Endothelial cell of umbilical vein (primary cell): Measurements from ENCODE around the gene KDM3A. TPM values are rescaled to one million over a fixed set of nuclear protein-coding genes. Genes with fewer than 3 reads are reported as not detected.

ENCODE experiments used
- BruUV-seq: library from RNA; stranded (reverse); fragments of 400-500 nt; replicated peaks from 2 replicates; lab custom pipeline; 2021; lab: Mats Ljungman, UMichigan
- CTCF ChIA-PET: fragments of 300-600, 350-600 bp; sonication (Branson Sonifier 250); formaldehyde crosslinking; loops from one replicate; lab custom pipeline; 2021; ENCODE audit warnings: antibody characterized with exemption, inconsistent platforms; lab: Charles Lee
- POLR2A ChIA-PET: fragments of 300-600, 350-600 bp; sonication (Branson Sonifier 250); formaldehyde crosslinking; loops from one replicate; lab custom pipeline; 2021; ENCODE audit warnings: antibody characterized with exemption, inconsistent platforms; lab: Charles Lee
- DNase-seq: peaks from one replicate; pipeline ENCODE4 v3.0.0-alpha.2; 2011; ENCODE audit warnings: low read depth, low spot score
- FAIRE-seq: peaks from 2 replicates; lab custom pipeline; 2011; peaks lifted over from hg19 to GRCh38; lab: Jason Lieb, UNC
- H2AFZ ChIP-seq: 2 replicates; pipeline ENCODE4 v1.6.0; 2012; ENCODE audit warnings: low read depth, low read length, control low read depth, inconsistent platforms
- H3K27ac ChIP-seq: 2 replicates; pipeline ENCODE4 v1.5.1; 2011; ENCODE audit warnings: low read depth, mild to moderate bottlenecking, control low read depth, low read length, moderate library complexity; ENCODE audit not compliant: insufficient read depth
- H3K27me3 ChIP-seq, 2 experiments: 2 replicates each; pipeline versions ENCODE4 v1.6.0 to v1.6.1; 2011; ENCODE audit warnings: low read length in 2 of 2, mixed read lengths in 1 of 2; ENCODE audit not compliant: control insufficient read depth in 2 of 2, insufficient read depth in 2 of 2
- H3K36me3 ChIP-seq, 2 experiments: 2 replicates in 1 of 2; 3 replicates in 1 of 2; pipeline ENCODE4 v1.5.1; 2011; ENCODE audit warnings: low read length in 2 of 2, mild to moderate bottlenecking in 1 of 2, moderate library complexity in 1 of 2; ENCODE audit not compliant: control insufficient read depth in 2 of 2, insufficient read depth in 2 of 2; ENCODE audit errors: extremely low read depth in 1 of 2
- H3K4me1 ChIP-seq: 3 replicates; pipeline ENCODE4 v1.5.1; 2011; ENCODE audit warnings: mild to moderate bottlenecking, low read length; ENCODE audit not compliant: control insufficient read depth, insufficient read depth; ENCODE audit errors: extremely low read depth
- H3K4me2 ChIP-seq: 2 replicates; pipeline ENCODE4 v1.6.1; 2011; ENCODE audit warnings: low read length, control low read depth, mixed read lengths; ENCODE audit not compliant: insufficient read depth
- H3K4me3 ChIP-seq, 3 experiments: fragments of 200-600 bp in 1 of 3; sonication (generic), shearing (Covaris generic) in 1 of 3; replicated peaks in 1 of 3; 2 replicates each; pipeline ENCODE4 v1.5.1; 2011 to 2016; ENCODE audit warnings: control low read depth in 3 of 3, low read length in 3 of 3, mild to moderate bottlenecking in 2 of 3, inconsistent platforms in 1 of 3, low read depth in 1 of 3, moderate library complexity in 1 of 3; ENCODE audit not compliant: insufficient read depth in 1 of 3
- H3K79me2 ChIP-seq: 2 replicates; pipeline ENCODE4 v1.6.0; 2012; ENCODE audit warnings: low read length, inconsistent platforms; ENCODE audit not compliant: control insufficient read depth, insufficient read depth
- H3K9ac ChIP-seq: replicated peaks from 2 replicates; pipeline ENCODE3; 2011; ENCODE audit warnings: low read length, control low read depth; ENCODE audit not compliant: insufficient read depth; ENCODE audit errors: extremely low read depth
- H3K9me1 ChIP-seq: replicated peaks from 3 replicates; pipeline ENCODE4 v1.6.0; 2011; ENCODE audit warnings: mild to moderate bottlenecking, low read length; ENCODE audit not compliant: control insufficient read depth, insufficient read depth; ENCODE audit errors: extremely low read depth
- H3K9me3 ChIP-seq: replicated peaks from 2 replicates; pipeline ENCODE4 v1.5.1; 2012; ENCODE audit warnings: low read length, inconsistent platforms; ENCODE audit not compliant: control insufficient read depth, insufficient read depth
- H4K20me1 ChIP-seq: replicated peaks from 2 replicates; pipeline ENCODE3; 2011; ENCODE audit warnings: mild to moderate bottlenecking, low read length; ENCODE audit not compliant: control insufficient read depth, insufficient read depth; ENCODE audit errors: extremely low read depth
- EZH2 ChIP-seq: IDR thresholded peaks from 2 replicates; pipeline ENCODE4 v1.6.1; 2012; ENCODE audit warnings: borderline replicate concordance, low read depth, mild to moderate bottlenecking, moderate library complexity, low read length, inconsistent platforms; ENCODE audit not compliant: severe bottlenecking
- FOS ChIP-seq: IDR thresholded peaks from 2 replicates; pipeline ENCODE4 v1.6.1; 2011; ENCODE audit warnings: mild to moderate bottlenecking, low read length, moderate library complexity, borderline replicate concordance; ENCODE audit not compliant: insufficient read depth
- GATA2 ChIP-seq: IDR thresholded peaks from 2 replicates; pipeline ENCODE4 v1.7.0; 2011; ENCODE audit warnings: low read depth, mild to moderate bottlenecking, moderate library complexity, mixed read lengths, low read length; ENCODE audit not compliant: insufficient read length, insufficient read depth
- JUN ChIP-seq: IDR thresholded peaks from 2 replicates; pipeline ENCODE4 v1.6.1; 2011; ENCODE audit warnings: borderline replicate concordance, low read depth; ENCODE audit not compliant: insufficient read length, insufficient read depth
- MYC ChIP-seq: IDR thresholded peaks from one replicate; pipeline ENCODE4 v1.6.1; 2011; ENCODE audit warnings: mild to moderate bottlenecking, low read depth, low read length
- POLR2A ChIP-seq: IDR thresholded peaks from 2 replicates; pipeline ENCODE4 v1.6.1; 2012; ENCODE audit warnings: low read depth, mild to moderate bottlenecking, control low read depth, low read length
- POLR2AphosphoS5 ChIP-seq: IDR thresholded peaks from 2 replicates; pipeline ENCODE4 v1.6.1; 2012; ENCODE audit warnings: low read depth, mild to moderate bottlenecking, control low read depth, low read length, moderate library complexity; ENCODE audit not compliant: insufficient read depth
- dilution Hi-C: fragments of 300-500 bp; cut with MboI; formaldehyde crosslinking; loops from one replicate; pipeline ENCODE4 v1.15.0; 2019; ENCODE audit warnings: low sequenced_read_pairs; ENCODE audit not compliant: extremely low pct_ligation_motif_present
- intact Hi-C: fragments of 100-400 bp; cut with micrococcal nuclease; formaldehyde crosslinking; loops from one replicate; pipeline ENCODE4 v1.10.0; 2022
- polyA plus RNA-seq, 4 experiments: library from polyadenylated mRNA; depleted of rRNA in 3 of 4; stranded (reverse) in 3 of 4; unstranded in 1 of 4; fragments of >200 nt; gene quantifications; 2 replicates each; pipeline versions ENCODE4 v1.2.1 to v1.2.3, GENCODE V29; 2011 to 2012; ENCODE audit warnings: missing spikeins in 1 of 4
- total RNA-seq: library from RNA; stranded (reverse); gene quantifications from 2 replicates; pipeline ENCODE4 v1.2.3, GENCODE V29; 2021
- TF ChIP-seq, protein P1 (sequence below): IDR thresholded peaks from 2 replicates; pipeline ENCODE4 v1.6.1; 2011; ENCODE audit not compliant: insufficient read depth, insufficient read length
- TF ChIP-seq, protein P2 (sequence below), 2 donors: IDR thresholded peaks; 1 replicate in 1 of 2; 2 replicates in 1 of 2; pipeline ENCODE4 v1.5.1; 2011; ENCODE audit warnings: low read length in 2 of 2, mild to moderate bottlenecking in 2 of 2, moderate library complexity in 2 of 2, control low read depth in 1 of 2, inconsistent platforms in 1 of 2, low read depth in 1 of 2; ENCODE audit not compliant: insufficient read depth in 1 of 2; ENCODE audit errors: extremely low read depth in 1 of 2

The KDM3A gene
- total and polyA plus RNA-seq, 2 donors (not counting 3 experiments of a cell fraction or from before 2014, with no cell fraction given) = 13.5 to 29.5 TPM

DNA sequence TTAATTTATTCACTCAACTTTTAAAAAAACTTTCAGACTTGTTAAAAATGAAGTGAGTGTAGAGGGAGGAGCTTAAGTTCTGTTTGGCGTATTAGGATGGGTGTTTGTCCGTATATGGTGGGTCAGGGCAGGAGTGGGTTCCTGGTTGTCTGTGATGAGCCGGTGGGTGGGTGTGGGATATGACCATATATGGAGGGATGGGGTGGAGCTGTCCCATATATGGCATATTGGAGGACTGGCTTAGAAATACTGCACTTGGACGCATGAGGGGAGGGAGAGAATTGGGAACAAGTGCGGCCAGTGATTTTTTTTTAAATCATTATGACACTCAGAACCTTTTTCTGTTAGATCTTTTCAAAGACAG lies 1.5 kb downstream of the KDM3A start:
- FAIRE-seq (peak; percentile 90), DNase-seq (peak; percentile 94)
- Histone ChIP-seq H3K4me1 (peaks cover 8% of the 10 kb centered on the region), H2AFZ (peak overlapping the region; percentile 88), H3K27ac (peak overlapping the region; percentile 79), H3K4me2 (peak overlapping the region; percentile 85), H3K79me2 (peaks cover 38% of the 10 kb centered on the region), H4K20me1 (no peaks in the 10 kb centered on the region), H3K9me1 (no peaks in the 10 kb centered on the region), H3K27me3 (no peaks in the 10 kb centered on the region), H3K9ac (peak overlapping the region; percentile 69), H3K36me3 (no peaks in the 10 kb centered on the region), H3K4me3 (peak overlapping the region; percentile 58 to 99 (median 86)), H3K9me3 (no peaks in the 10 kb centered on the region)
- POLR2A ChIA-PET = interaction anchor here (1.0 kb wide), 1 partner anchor 111 kb away, joined by 7 read pairs; no protein-coding TSS in a partner anchor
- CTCF ChIA-PET = interaction anchor here (1.4 to 2.6 kb wide), 4 partner anchors 12 to 312 kb away, joined by 3 to 14 read pairs (median 6); no protein-coding TSS in a partner anchor
- intact Hi-C loops (no loop called here), dilution Hi-C loops (no loop called here)
- no TSS peak for BruUV-seq
- TF ChIP-seq POLR2A = no peak

DNA sequence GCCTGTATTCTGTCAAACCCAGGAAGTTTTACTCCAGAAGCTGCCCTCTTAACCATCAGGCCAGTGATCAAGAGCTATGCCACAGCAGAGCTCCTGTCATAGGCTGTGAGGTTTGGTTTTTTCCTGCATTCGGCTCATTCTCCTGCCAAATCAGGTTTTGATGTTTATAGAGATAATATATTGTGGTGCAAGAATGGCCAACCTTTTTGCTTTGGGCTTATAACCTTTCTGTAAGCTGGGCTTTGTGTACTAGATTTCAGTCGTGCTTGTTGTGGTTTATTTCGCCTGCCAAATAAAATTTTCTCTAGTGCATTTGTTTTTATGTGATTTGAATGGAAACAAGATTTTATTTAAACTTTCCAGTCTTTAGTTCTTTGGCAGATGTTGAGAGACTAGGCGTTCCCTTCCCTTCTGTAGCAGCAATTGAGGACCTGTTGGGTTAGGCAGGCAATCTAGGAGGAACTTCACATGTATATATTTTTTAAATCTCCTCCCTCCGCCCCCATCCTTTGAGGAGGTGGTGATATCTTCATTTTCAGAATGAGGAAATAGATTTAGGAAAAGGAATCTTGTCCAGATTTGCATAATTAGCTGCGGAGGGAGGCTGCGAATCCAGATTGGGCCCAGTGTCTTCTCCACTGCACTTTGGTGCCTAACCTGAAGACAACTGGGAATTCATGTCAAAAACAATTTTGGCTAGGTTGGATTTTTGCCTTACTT lies 2.6 kb downstream of the KDM3A start:
- Histone ChIP-seq H3K9me3 (no peaks in the 10 kb centered on the region), H3K4me1 (peaks cover 8% of the 10 kb centered on the region), H3K27ac (no peak overlapping the region), H3K9me1 (no peaks in the 10 kb centered on the region), H3K36me3 (no peaks in the 10 kb centered on the region), H2AFZ (no peak overlapping the region), H3K79me2 (peaks cover 45% of the 10 kb centered on the region), H3K27me3 (no peaks in the 10 kb centered on the region), H4K20me1 (no peaks in the 10 kb centered on the region), H3K4me2 (peak overlapping the region; percentile 85), H3K9ac (no peak overlapping the region), H3K4me3 (no peak overlapping the region)
- no TSS peak for BruUV-seq
- DNase-seq = no peak
- FAIRE-seq = no peak
- ChIA-PET CTCF (no interaction called here), POLR2A (no interaction called here)
- TF ChIP-seq EZH2 (no peak), JUN (no peak), MYC (no peak), GATA2 (no peak), FOS (no peak), POLR2A (no peak), POLR2AphosphoS5 (no peak)
- TF ChIP-seq, protein P1, sequence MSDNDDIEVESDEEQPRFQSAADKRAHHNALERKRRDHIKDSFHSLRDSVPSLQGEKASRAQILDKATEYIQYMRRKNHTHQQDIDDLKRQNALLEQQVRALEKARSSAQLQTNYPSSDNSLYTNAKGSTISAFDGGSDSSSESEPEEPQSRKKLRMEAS = no peak
- TF ChIP-seq, protein P2, sequence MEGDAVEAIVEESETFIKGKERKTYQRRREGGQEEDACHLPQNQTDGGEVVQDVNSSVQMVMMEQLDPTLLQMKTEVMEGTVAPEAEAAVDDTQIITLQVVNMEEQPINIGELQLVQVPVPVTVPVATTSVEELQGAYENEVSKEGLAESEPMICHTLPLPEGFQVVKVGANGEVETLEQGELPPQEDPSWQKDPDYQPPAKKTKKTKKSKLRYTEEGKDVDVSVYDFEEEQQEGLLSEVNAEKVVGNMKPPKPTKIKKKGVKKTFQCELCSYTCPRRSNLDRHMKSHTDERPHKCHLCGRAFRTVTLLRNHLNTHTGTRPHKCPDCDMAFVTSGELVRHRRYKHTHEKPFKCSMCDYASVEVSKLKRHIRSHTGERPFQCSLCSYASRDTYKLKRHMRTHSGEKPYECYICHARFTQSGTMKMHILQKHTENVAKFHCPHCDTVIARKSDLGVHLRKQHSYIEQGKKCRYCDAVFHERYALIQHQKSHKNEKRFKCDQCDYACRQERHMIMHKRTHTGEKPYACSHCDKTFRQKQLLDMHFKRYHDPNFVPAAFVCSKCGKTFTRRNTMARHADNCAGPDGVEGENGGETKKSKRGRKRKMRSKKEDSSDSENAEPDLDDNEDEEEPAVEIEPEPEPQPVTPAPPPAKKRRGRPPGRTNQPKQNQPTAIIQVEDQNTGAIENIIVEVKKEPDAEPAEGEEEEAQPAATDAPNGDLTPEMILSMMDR (IDR thresholded peaks at IDR 0.05; ENCODE audit: extremely low read depth in 1 of 2, insufficient read depth in 1 of 2, low read depth in 1 of 2, low read length in 2 of 2) = no peak
- intact Hi-C loops = no loop called here
- dilution Hi-C loops = no loop called here
